K562 (cell line): ENCODE results near the gene PSMD8.

Source experiments
- CHD2 ChIP-seq: IDR thresholded peaks from 2 replicates; pipeline ENCODE4 v1.6.1; 2011; ENCODE audit warnings: low read depth, low read length
- RCOR1 ChIP-seq, 2 experiments: IDR thresholded peaks; 2 replicates each; pipeline ENCODE4 v1.6.1; 2012; ENCODE audit warnings: low read depth in 2 of 2, low read length in 2 of 2, borderline replicate concordance in 1 of 2, improper control_type of control experiment in 1 of 2
- ZNF507 ChIP-seq: conservative IDR thresholded peaks from 2 replicates; pipeline ENCODE4 v1.6.1; 2017; ENCODE audit warnings: missing genetic modification characterization, missing compliant biosample characterization
- TF ChIP-seq, protein P1 (sequence below), 2 experiments: fragments of 450-650 bp in 1 of 2; sonication (generic) in 1 of 2; formaldehyde crosslinking; conservative IDR thresholded peaks; 2 replicates each; pipeline versions ENCODE4 v1.4.0 to v1.8.1; 2020 to 2022; ENCODE audit warnings: mild to moderate bottlenecking in 1 of 2, missing genetic modification reagents in 1 of 2
- TF ChIP-seq, protein P2 (sequence below), 3 experiments: IDR thresholded peaks in 2 of 3; conservative IDR thresholded peaks in 1 of 3; 2 replicates each; pipeline ENCODE4 v1.5.1; 2011 to 2012; ENCODE audit warnings: low read length in 3 of 3, mild to moderate bottlenecking in 3 of 3, control low read depth in 2 of 3, improper control_type of control experiment in 1 of 3, inconsistent platforms in 1 of 3, low read depth in 1 of 3, mixed read lengths in 1 of 3, moderate library complexity in 1 of 3; ENCODE audit not compliant: insufficient read depth in 2 of 3
- TF ChIP-seq, protein P3 (sequence below): fragments of 450-650 bp; IDR thresholded peaks from 2 replicates; pipeline ENCODE4 v1.6.1; 2017; ENCODE audit warnings: mild to moderate bottlenecking, moderate library complexity

DNA sequence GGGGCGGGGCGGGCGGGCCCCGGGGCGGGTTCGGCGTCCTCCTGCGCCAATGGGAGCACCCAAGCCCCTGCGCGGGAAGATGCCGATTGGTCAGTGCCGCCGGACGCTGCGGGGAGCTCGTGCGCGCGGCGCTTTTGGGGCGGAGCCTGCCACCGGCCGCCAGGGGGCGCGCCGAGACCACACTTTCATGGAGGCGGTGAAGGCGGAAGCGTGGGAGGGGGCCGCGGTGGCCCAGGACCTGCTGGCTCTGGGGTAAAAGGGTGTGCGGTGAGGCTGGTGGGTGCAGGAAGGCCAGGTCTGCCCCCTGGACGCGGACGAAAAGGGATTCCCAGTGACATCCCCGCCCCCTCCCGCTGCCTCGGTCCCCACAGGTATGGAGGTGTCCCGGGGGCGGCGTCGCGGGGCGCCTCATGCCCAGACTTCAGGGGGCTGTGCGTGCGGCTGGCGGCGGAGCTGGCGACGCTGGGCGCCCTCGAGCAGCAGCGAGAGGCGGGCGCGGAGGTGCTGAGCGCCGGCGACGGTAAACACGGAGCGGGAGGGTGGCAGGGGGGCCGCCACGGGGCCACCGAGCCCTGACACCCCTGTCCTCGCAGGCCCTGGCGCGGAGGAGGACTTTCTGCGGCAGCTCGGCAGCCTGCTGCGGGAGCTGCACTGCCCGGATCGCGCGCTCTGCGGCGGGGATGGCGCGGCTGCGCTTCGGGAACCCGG, 28.8 kb downstream of the PSMD8 start, which contains the start of gene FAM98C:
- peak; percentile 70 for TF ChIP-seq CHD2
- TF ChIP-seq ZNF507, result no peak
- TF ChIP-seq, protein P1, sequence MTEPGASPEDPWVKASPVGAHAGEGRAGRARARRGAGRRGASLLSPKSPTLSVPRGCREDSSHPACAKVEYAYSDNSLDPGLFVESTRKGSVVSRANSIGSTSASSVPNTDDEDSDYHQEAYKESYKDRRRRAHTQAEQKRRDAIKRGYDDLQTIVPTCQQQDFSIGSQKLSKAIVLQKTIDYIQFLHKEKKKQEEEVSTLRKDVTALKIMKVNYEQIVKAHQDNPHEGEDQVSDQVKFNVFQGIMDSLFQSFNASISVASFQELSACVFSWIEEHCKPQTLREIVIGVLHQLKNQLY (CRISPR knock-in tag; conservative IDR thresholded peaks at IDR 0.05), result 0 out of 4 replicates have a peak, but pooled peaks of 1 of the 2 experiments have one; percentile 77
- TF ChIP-seq, protein P2, sequence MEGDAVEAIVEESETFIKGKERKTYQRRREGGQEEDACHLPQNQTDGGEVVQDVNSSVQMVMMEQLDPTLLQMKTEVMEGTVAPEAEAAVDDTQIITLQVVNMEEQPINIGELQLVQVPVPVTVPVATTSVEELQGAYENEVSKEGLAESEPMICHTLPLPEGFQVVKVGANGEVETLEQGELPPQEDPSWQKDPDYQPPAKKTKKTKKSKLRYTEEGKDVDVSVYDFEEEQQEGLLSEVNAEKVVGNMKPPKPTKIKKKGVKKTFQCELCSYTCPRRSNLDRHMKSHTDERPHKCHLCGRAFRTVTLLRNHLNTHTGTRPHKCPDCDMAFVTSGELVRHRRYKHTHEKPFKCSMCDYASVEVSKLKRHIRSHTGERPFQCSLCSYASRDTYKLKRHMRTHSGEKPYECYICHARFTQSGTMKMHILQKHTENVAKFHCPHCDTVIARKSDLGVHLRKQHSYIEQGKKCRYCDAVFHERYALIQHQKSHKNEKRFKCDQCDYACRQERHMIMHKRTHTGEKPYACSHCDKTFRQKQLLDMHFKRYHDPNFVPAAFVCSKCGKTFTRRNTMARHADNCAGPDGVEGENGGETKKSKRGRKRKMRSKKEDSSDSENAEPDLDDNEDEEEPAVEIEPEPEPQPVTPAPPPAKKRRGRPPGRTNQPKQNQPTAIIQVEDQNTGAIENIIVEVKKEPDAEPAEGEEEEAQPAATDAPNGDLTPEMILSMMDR (IDR thresholded peaks at IDR 0.05 in 2 of 3, conservative IDR thresholded peaks at IDR 0.05 in 1 of 3; ENCODE audit: insufficient read depth in 2 of 3, low read depth in 1 of 3, low read length in 3 of 3), result peak; percentile 91 to 95 (median 91)
- TF ChIP-seq, protein P3, sequence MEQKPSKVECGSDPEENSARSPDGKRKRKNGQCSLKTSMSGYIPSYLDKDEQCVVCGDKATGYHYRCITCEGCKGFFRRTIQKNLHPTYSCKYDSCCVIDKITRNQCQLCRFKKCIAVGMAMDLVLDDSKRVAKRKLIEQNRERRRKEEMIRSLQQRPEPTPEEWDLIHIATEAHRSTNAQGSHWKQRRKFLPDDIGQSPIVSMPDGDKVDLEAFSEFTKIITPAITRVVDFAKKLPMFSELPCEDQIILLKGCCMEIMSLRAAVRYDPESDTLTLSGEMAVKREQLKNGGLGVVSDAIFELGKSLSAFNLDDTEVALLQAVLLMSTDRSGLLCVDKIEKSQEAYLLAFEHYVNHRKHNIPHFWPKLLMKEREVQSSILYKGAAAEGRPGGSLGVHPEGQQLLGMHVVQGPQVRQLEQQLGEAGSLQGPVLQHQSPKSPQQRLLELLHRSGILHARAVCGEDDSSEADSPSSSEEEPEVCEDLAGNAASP, result no peak
- peak in 1 of 2 experiments; percentile 27; a peak in 1 of 4 replicates for TF ChIP-seq RCOR1 (IDR thresholded peaks at IDR 0.05; ENCODE audit: borderline replicate concordance in 1 of 2, low read depth in 2 of 2, low read length in 2 of 2)
